ENCODE data around the gene NMT1.

- TF ChIP-seq CTCF (IDR thresholded peaks at IDR 0.05 in 8 of 11, conservative IDR thresholded peaks at IDR 0.05 in 3 of 11): no peak
- TF ChIP-seq POLR2A (IDR thresholded peaks at IDR 0.05): no peak
Observed at GRCh38 chr17:45128989-45129388, 67.9 kb downstream of the NMT1 start.

Measured in spleen (tissue), 7 donors.